ENCODE results near the gene CFAP47. TPM values are rescaled to one million over a fixed set of nuclear protein-coding genes. Genes with fewer than 3 reads are reported as not detected.

The CFAP47 gene
- total RNA-seq, 1 experiment from 2014 or later, result not detected

DNA sequence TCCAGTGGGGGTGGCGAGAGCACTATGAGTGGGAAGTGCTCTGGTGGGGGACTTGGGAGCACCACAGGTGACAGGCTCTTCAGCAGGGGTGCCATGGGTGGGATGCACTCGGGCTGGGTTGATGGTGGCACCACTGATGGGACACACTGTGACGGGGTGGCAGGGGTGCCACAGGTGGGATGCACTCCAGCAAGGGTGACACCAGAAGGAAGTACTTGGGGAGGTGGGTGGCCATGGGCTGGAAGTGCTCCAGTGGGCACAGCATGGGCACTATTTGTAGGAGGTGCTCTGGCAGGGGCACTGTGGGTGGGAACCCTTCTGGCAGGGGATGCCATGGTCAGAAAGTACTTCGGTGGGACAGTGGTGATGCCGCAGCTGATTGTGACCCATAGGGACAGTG is 346.6 kb downstream of the CFAP47 start:
- TF ChIP-seq NR3C1 (CRISPR knock-in tag; conservative IDR thresholded peaks at IDR 0.05; ENCODE audit: low read depth) (no peak), EMX1 (CRISPR knock-in tag; IDR thresholded peaks at IDR 0.05) (no peak), ZNF396 (CRISPR knock-in tag; IDR thresholded peaks at IDR 0.05; ENCODE audit: borderline replicate concordance) (no peak), TEAD4 (CRISPR knock-in tag; IDR thresholded peaks at IDR 0.05) (no peak)
- TF ChIP-seq, protein P1, sequence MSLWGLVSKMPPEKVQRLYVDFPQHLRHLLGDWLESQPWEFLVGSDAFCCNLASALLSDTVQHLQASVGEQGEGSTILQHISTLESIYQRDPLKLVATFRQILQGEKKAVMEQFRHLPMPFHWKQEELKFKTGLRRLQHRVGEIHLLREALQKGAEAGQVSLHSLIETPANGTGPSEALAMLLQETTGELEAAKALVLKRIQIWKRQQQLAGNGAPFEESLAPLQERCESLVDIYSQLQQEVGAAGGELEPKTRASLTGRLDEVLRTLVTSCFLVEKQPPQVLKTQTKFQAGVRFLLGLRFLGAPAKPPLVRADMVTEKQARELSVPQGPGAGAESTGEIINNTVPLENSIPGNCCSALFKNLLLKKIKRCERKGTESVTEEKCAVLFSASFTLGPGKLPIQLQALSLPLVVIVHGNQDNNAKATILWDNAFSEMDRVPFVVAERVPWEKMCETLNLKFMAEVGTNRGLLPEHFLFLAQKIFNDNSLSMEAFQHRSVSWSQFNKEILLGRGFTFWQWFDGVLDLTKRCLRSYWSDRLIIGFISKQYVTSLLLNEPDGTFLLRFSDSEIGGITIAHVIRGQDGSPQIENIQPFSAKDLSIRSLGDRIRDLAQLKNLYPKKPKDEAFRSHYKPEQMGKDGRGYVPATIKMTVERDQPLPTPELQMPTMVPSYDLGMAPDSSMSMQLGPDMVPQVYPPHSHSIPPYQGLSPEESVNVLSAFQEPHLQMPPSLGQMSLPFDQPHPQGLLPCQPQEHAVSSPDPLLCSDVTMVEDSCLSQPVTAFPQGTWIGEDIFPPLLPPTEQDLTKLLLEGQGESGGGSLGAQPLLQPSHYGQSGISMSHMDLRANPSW (CRISPR knock-in tag; conservative IDR thresholded peaks at IDR 0.05; ENCODE audit: low read depth), result no peak
- TF ChIP-seq, protein P2, sequence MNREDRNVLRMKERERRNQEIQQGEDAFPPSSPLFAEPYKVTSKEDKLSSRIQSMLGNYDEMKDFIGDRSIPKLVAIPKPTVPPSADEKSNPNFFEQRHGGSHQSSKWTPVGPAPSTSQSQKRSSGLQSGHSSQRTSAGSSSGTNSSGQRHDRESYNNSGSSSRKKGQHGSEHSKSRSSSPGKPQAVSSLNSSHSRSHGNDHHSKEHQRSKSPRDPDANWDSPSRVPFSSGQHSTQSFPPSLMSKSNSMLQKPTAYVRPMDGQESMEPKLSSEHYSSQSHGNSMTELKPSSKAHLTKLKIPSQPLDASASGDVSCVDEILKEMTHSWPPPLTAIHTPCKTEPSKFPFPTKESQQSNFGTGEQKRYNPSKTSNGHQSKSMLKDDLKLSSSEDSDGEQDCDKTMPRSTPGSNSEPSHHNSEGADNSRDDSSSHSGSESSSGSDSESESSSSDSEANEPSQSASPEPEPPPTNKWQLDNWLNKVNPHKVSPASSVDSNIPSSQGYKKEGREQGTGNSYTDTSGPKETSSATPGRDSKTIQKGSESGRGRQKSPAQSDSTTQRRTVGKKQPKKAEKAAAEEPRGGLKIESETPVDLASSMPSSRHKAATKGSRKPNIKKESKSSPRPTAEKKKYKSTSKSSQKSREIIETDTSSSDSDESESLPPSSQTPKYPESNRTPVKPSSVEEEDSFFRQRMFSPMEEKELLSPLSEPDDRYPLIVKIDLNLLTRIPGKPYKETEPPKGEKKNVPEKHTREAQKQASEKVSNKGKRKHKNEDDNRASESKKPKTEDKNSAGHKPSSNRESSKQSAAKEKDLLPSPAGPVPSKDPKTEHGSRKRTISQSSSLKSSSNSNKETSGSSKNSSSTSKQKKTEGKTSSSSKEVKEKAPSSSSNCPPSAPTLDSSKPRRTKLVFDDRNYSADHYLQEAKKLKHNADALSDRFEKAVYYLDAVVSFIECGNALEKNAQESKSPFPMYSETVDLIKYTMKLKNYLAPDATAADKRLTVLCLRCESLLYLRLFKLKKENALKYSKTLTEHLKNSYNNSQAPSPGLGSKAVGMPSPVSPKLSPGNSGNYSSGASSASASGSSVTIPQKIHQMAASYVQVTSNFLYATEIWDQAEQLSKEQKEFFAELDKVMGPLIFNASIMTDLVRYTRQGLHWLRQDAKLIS (CRISPR knock-in tag; IDR thresholded peaks at IDR 0.05; ENCODE audit: borderline replicate concordance), result no peak
- TF ChIP-seq, protein P3, sequence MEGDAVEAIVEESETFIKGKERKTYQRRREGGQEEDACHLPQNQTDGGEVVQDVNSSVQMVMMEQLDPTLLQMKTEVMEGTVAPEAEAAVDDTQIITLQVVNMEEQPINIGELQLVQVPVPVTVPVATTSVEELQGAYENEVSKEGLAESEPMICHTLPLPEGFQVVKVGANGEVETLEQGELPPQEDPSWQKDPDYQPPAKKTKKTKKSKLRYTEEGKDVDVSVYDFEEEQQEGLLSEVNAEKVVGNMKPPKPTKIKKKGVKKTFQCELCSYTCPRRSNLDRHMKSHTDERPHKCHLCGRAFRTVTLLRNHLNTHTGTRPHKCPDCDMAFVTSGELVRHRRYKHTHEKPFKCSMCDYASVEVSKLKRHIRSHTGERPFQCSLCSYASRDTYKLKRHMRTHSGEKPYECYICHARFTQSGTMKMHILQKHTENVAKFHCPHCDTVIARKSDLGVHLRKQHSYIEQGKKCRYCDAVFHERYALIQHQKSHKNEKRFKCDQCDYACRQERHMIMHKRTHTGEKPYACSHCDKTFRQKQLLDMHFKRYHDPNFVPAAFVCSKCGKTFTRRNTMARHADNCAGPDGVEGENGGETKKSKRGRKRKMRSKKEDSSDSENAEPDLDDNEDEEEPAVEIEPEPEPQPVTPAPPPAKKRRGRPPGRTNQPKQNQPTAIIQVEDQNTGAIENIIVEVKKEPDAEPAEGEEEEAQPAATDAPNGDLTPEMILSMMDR (IDR thresholded peaks at IDR 0.05), result no peak
- TF ChIP-seq, protein P4, sequence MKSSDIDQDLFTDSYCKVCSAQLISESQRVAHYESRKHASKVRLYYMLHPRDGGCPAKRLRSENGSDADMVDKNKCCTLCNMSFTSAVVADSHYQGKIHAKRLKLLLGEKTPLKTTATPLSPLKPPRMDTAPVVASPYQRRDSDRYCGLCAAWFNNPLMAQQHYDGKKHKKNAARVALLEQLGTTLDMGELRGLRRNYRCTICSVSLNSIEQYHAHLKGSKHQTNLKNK (CRISPR knock-in tag; IDR thresholded peaks at IDR 0.05), result no peak
- ChIA-PET CTCF (no interaction called here), POLR2A (no interaction called here)
- Mint-ChIP-seq H3K9me3 (peaks cover 11% of the 10 kb centered on the region), H3K27ac (no peak overlapping the region), H3K4me3 (no peak overlapping the region), H3K36me3 (no peaks in the 10 kb centered on the region), H3K27me3 (ENCODE audit: low read depth) (no peaks in the 10 kb centered on the region), H3K4me1 (no peaks in the 10 kb centered on the region)
- DNase-seq (ENCODE audit: low spot score), result no peak
- ATAC-seq, result no peak

DNA sequence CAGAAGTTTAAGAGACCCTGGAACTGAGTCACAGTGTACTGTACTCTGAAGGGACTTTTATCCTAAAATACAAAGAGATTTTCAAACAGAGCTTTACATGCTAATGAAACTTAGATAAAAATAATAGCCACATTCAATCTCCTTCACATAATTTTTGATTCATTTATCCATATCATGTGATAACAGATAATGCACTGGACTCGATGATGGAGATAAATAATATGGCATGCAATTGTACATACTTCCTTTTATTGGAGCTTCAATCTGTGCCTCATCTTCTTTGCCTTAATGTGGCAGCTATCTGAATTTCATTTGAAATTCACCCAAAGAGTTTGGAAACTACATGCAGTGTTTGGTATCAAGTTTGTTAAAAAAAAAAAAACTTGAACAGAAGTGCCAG is 390.6 kb downstream of the CFAP47 start:
- no peaks in the 10 kb centered on the region for H3K9me3 Mint-ChIP-seq
- no peaks in the 10 kb centered on the region for H3K27me3 Mint-ChIP-seq (ENCODE audit: low read depth)
- H3K4me3 Mint-ChIP-seq, result no peak overlapping the region
- ChIA-PET CTCF (no interaction called here), POLR2A (no interaction called here)
- H3K27ac Mint-ChIP-seq, result no peak overlapping the region
- DNase-seq (ENCODE audit: low spot score), result no peak
- no peak for ATAC-seq
- no peaks in the 10 kb centered on the region for H3K36me3 Mint-ChIP-seq
- H3K4me1 Mint-ChIP-seq, result no peaks in the 10 kb centered on the region
- TF ChIP-seq TEAD1 (CRISPR knock-in tag; IDR thresholded peaks at IDR 0.05) (no peak), KAT7 (CRISPR knock-in tag; IDR thresholded peaks at IDR 0.05; ENCODE audit: borderline replicate concordance) (no peak), HMGA2 (CRISPR knock-in tag; IDR thresholded peaks at IDR 0.05) (no peak), RELA (CRISPR knock-in tag; IDR thresholded peaks at IDR 0.05; ENCODE audit: borderline replicate concordance) (no peak), TP53 (CRISPR knock-in tag; IDR thresholded peaks at IDR 0.05) (no peak), FOXK1 (CRISPR knock-in tag; IDR thresholded peaks at IDR 0.05) (no peak), ZNF121 (CRISPR knock-in tag; IDR thresholded peaks at IDR 0.05) (no peak), ZNF423 (CRISPR knock-in tag; IDR thresholded peaks at IDR 0.05) (no peak), JAZF1 (CRISPR knock-in tag; IDR thresholded peaks at IDR 0.05) (no peak)
- TF ChIP-seq, protein P5, sequence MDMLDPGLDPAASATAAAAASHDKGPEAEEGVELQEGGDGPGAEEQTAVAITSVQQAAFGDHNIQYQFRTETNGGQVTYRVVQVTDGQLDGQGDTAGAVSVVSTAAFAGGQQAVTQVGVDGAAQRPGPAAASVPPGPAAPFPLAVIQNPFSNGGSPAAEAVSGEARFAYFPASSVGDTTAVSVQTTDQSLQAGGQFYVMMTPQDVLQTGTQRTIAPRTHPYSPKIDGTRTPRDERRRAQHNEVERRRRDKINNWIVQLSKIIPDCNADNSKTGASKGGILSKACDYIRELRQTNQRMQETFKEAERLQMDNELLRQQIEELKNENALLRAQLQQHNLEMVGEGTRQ (CRISPR knock-in tag; IDR thresholded peaks at IDR 0.05), result no peak
- TF ChIP-seq, protein P6, sequence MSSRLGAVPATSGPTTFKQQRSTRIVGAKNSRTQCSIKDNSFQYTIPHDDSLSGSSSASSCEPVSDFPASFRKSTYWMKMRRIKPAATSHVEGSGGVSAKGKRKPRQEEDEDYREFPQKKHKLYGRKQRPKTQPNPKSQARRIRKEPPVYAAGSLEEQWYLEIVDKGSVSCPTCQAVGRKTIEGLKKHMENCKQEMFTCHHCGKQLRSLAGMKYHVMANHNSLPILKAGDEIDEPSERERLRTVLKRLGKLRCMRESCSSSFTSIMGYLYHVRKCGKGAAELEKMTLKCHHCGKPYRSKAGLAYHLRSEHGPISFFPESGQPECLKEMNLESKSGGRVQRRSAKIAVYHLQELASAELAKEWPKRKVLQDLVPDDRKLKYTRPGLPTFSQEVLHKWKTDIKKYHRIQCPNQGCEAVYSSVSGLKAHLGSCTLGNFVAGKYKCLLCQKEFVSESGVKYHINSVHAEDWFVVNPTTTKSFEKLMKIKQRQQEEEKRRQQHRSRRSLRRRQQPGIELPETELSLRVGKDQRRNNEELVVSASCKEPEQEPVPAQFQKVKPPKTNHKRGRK (CRISPR knock-in tag; IDR thresholded peaks at IDR 0.05; ENCODE audit: borderline replicate concordance), result no peak
- TF ChIP-seq, protein P7, sequence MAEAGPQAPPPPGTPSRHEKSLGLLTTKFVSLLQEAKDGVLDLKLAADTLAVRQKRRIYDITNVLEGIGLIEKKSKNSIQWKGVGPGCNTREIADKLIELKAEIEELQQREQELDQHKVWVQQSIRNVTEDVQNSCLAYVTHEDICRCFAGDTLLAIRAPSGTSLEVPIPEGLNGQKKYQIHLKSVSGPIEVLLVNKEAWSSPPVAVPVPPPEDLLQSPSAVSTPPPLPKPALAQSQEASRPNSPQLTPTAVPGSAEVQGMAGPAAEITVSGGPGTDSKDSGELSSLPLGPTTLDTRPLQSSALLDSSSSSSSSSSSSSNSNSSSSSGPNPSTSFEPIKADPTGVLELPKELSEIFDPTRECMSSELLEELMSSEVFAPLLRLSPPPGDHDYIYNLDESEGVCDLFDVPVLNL (CRISPR knock-in tag; IDR thresholded peaks at IDR 0.05; ENCODE audit: borderline replicate concordance, low read depth), result no peak
- TF ChIP-seq, protein P8, sequence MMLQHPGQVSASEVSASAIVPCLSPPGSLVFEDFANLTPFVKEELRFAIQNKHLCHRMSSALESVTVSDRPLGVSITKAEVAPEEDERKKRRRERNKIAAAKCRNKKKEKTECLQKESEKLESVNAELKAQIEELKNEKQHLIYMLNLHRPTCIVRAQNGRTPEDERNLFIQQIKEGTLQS (CRISPR knock-in tag; conservative IDR thresholded peaks at IDR 0.05), result no peak
- TF ChIP-seq, protein P9, sequence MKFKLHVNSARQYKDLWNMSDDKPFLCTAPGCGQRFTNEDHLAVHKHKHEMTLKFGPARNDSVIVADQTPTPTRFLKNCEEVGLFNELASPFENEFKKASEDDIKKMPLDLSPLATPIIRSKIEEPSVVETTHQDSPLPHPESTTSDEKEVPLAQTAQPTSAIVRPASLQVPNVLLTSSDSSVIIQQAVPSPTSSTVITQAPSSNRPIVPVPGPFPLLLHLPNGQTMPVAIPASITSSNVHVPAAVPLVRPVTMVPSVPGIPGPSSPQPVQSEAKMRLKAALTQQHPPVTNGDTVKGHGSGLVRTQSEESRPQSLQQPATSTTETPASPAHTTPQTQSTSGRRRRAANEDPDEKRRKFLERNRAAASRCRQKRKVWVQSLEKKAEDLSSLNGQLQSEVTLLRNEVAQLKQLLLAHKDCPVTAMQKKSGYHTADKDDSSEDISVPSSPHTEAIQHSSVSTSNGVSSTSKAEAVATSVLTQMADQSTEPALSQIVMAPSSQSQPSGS (CRISPR knock-in tag; IDR thresholded peaks at IDR 0.05; ENCODE audit: borderline replicate concordance, low read depth), result no peak
